ENCODE measurements around the gene XYLT1. TPM values are rescaled to one million over a fixed set of nuclear protein-coding genes. Genes with fewer than 3 reads are reported as not detected.

The XYLT1 gene
- total and polyA plus RNA-seq, 9 of the 15 experiments (the other 6 are each of a cell fraction or from before 2014, with no cell fraction given), result 0.03 to 0.09 (median 0.08) TPM; not detected in 6

DNA sequence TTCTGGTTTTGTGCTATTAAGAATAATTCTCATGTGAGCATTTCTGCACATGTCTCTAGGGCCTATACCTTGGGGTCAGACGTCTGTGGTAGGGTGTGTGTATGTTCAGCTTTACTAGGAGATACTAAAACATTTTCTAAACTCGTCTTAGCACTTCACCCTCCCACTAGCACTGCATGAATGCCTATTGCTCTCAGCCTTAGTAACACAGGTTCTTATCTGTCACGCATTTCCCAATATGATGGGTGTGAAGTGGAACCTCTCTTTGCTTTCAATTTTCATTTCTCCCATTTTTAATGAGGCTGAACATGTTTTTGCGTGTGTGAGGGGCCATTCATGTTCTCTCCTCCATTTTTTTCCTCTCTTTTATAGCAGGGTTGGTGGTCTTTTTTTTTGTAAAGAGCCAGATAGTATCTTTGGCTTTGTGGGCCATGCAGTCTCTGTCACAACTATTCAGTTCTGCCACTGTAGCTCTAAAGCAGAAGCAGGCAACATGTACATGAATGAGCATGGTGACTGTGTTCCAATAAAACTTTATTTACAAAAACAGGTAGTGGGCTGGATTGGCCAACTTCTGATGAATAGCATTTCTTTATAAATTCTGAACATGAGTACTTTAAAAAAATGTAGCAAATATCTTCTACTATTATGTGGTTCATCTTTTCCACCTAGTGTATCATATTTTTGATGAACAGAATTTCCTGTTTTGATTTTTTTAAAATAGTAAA lies 354.0 kb downstream of the XYLT1 start (continued):
- TF ChIP-seq, protein P1, sequence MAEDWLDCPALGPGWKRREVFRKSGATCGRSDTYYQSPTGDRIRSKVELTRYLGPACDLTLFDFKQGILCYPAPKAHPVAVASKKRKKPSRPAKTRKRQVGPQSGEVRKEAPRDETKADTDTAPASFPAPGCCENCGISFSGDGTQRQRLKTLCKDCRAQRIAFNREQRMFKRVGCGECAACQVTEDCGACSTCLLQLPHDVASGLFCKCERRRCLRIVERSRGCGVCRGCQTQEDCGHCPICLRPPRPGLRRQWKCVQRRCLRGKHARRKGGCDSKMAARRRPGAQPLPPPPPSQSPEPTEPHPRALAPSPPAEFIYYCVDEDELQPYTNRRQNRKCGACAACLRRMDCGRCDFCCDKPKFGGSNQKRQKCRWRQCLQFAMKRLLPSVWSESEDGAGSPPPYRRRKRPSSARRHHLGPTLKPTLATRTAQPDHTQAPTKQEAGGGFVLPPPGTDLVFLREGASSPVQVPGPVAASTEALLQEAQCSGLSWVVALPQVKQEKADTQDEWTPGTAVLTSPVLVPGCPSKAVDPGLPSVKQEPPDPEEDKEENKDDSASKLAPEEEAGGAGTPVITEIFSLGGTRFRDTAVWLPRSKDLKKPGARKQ (CRISPR knock-in tag; IDR thresholded peaks at IDR 0.05), result no peak

DNA sequence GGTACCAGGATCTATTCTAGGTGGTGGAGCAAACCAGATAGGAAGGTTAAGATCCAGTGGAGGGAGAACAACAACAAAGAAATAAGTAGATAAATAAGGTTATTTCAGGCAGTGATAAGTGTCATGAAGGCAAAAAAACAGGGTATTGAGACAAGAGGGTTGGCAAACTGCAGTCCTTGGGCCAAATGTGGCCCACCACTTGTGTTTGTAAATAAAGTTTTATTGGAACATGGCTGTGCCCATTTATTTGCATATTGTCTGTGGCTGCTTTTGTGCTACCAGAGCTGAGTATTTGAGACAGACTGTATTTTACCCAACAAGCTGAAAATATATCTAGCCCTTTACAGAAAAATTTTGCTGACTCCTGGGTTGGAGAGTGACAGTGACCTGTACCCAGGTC lies 361.3 kb downstream of the XYLT1 start:
- no peak for ATAC-seq
- in situ Hi-C loops (cut with MboI), result no loop called here
- TF ChIP-seq MCM5 (IDR thresholded peaks at IDR 0.05; ENCODE audit: low read depth) (no peak), FUS (optimal IDR thresholded peaks at IDR 0.05; ENCODE audit: low read depth, low read length) (no peak), TEAD4 (IDR thresholded peaks at IDR 0.05; ENCODE audit: low read length) (no peak), TEAD4 (CRISPR knock-in tag; IDR thresholded peaks at IDR 0.05; ENCODE audit: borderline replicate concordance) (no peak), ZKSCAN3 (CRISPR knock-in tag; IDR thresholded peaks at IDR 0.05) (no peak)
- TF ChIP-seq, protein P2, sequence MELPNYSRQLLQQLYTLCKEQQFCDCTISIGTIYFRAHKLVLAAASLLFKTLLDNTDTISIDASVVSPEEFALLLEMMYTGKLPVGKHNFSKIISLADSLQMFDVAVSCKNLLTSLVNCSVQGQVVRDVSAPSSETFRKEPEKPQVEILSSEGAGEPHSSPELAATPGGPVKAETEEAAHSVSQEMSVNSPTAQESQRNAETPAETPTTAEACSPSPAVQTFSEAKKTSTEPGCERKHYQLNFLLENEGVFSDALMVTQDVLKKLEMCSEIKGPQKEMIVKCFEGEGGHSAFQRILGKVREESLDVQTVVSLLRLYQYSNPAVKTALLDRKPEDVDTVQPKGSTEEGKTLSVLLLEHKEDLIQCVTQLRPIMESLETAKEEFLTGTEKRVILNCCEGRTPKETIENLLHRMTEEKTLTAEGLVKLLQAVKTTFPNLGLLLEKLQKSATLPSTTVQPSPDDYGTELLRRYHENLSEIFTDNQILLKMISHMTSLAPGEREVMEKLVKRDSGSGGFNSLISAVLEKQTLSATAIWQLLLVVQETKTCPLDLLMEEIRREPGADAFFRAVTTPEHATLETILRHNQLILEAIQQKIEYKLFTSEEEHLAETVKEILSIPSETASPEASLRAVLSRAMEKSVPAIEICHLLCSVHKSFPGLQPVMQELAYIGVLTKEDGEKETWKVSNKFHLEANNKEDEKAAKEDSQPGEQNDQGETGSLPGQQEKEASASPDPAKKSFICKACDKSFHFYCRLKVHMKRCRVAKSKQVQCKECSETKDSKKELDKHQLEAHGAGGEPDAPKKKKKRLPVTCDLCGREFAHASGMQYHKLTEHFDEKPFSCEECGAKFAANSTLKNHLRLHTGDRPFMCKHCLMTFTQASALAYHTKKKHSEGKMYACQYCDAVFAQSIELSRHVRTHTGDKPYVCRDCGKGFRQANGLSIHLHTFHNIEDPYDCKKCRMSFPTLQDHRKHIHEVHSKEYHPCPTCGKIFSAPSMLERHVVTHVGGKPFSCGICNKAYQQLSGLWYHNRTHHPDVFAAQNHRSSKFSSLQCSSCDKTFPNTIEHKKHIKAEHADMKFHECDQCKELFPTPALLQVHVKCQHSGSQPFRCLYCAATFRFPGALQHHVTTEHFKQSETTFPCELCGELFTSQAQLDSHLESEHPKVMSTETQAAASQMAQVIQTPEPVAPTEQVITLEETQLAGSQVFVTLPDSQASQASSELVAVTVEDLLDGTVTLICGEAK (IDR thresholded peaks at IDR 0.05), result peak; percentile 91
- TF ChIP-seq, protein P2 (CRISPR knock-in tag; IDR thresholded peaks at IDR 0.05), result 0 out of 2 replicates have a peak, but pooled peaks have one; percentile 42

More for the DNA sequence above, 361.3 kb downstream of the XYLT1 start:
- Histone ChIP-seq H4K20me1 (replicated peaks; ENCODE audit: control insufficient read depth, insufficient read depth, low read length) (peaks cover 34% of the 10 kb centered on the region), H3K4me2 (ENCODE audit: insufficient read depth, low read length) (no peak overlapping the region), H3K9me1 (ENCODE audit: control insufficient read depth, insufficient read depth, low read length) (no peaks in the 10 kb centered on the region), H3K9me3 (replicated peaks; ENCODE audit: control insufficient read depth, insufficient read depth, low read depth, low read length) (no peaks in the 10 kb centered on the region), H3K27me3 (ENCODE audit: control insufficient read depth in 2 of 2, insufficient read depth in 2 of 2, low read length in 2 of 2) (no peaks in the 10 kb centered on the region), H2AFZ (ENCODE audit: low read depth, low read length) (no peak overlapping the region), H3K27ac (ENCODE audit: extremely low read depth, low read depth, low read length) (no peak overlapping the region), H3K4me3 (no peak overlapping the region), H3K9ac (ENCODE audit: insufficient read depth in 1 of 2, low read depth in 2 of 2, low read length in 2 of 2) (no peak overlapping the region), H3K79me2 (ENCODE audit: control insufficient read depth, insufficient read depth, low read length) (no peaks in the 10 kb centered on the region), H3K36me3 (ENCODE audit: control insufficient read depth, insufficient read depth, low read length) (no peaks in the 10 kb centered on the region), H3K4me1 (replicated peaks in 1 of 2; ENCODE audit: control insufficient read depth in 2 of 2, insufficient read depth in 2 of 2, low read length in 2 of 2) (peaks cover 0 to 4% of the 10 kb centered on the region in 2 experiments; a peak in 1 of 5 replicates)
- intact Hi-C loops (cut with micrococcal nuclease), result no loop called here
- no TSS peak for BruUV-seq (replicated peaks)
- POLR2A ChIA-PET, result no interaction called here
- no peak for FAIRE-seq
- DNase-seq (ENCODE audit: extremely low read depth in 1 of 4, low spot score in 3 of 4), result no peak
- CTCF ChIA-PET (ENCODE audit: low intra/inter-chr PET ratio), result no interaction called here

All from K562 (cell line).